GM18511 (cell line): ENCODE measurements around the gene EFNA4.

ENCODE experiments used
- ATAC-seq: cut with Tn5 transposase; IDR thresholded peaks from one replicate; pipeline ENCODE4 v1.9.1; 2021; ENCODE audit warnings: mild to moderate bottlenecking, moderate library complexity; ENCODE audit not compliant: unreplicated experiment

EFNA4 gene

DNA sequence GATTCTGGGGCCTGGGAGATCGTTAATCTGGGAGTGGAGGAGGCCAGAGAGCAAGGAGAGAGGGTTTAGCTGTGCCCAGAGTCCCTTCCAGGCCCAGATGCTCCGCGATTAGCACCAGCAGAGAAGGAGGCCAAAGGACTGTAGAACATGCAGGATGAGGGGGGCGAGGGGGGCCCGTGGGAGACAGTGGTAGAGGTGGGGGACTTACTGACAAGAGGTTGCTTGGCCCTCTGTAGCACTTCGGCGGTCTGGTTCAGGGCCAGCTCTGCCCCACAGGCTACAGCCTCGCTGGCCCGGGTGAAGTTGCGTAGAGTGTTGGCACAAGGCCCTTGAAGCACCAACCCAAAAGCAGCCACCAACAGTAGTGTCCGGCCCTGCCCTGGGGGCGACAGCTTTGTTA, 30.7 kb upstream of the EFNA4 start:
- no peak for ATAC-seq

GRCh38 chr1:155033524-155033923, 30.0 kb upstream of the EFNA4 start, which contains the start of the genes DCST1 and DCST2:
DCST1 (plus strand) TSS chr1:155033824; CDS start chr1:155034037, 213 bp downstream.
DCST2 (minus strand) TSS chr1:155033781; CDS start chr1:155033701, 80 bp downstream.
- ATAC-seq, result no peak

DNA sequence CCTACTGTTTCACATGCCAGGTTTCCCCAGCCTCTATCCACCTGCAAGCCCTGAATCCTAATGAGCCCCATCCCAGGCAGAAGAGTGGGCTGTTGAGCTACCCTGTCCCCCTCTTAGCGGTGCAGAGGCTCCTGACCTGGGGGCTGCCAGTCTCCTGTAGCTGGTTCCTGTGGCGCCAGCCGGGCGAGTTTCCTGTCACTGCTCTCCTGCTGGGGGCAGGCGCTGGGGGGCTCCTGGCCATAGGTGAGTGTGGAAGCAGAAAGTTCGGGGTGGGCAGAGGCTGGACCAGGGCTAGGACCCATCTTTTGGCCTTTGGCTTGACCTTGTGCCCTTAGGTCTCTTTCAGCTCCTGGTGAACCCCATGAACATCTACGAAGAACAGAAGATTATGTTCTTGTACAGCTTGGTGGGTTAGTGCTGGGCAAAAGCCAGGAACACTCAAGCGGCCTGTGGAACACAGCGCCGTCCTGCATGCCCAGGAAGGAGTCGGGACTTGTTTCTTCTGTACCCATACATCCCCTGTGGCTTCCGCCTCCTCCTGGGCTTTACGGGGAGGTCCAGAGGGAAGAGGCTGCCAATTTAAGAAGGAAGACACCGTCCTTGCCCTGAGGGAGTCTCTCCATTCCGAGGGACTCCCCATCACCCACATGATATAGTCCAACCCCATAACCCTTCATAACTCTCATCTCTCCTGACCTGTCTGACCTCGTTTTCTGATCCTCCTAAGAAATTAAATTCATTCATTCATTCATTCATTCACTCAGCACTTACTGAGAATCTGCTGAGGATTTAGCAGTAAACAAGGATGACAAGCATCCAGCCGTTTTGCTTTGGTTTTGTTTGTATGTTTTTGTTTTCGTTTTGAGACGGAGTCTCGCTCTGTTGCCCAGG, 29.0 kb upstream of the EFNA4 start:
- ATAC-seq, result no peak

DNA sequence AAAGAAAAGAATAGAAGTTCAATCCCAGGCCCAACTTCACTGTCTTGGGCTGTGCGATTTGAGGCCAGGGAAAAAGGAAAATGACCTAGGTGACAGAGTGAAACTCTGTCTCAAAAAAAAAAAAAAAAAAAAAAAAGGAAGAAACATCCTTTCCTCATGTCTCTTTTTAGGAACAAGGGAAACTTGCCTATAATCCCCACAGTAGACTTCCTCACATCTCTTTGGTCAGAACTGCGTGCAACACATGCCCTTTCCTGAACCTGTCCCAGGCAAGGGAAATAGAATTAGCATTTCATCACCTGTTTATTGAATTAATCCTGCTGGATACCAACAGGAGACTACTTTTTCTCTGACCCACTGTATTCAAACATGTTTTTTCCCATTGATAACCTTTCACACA, 27.6 kb upstream of the EFNA4 start:
- ATAC-seq, result no peak

DNA sequence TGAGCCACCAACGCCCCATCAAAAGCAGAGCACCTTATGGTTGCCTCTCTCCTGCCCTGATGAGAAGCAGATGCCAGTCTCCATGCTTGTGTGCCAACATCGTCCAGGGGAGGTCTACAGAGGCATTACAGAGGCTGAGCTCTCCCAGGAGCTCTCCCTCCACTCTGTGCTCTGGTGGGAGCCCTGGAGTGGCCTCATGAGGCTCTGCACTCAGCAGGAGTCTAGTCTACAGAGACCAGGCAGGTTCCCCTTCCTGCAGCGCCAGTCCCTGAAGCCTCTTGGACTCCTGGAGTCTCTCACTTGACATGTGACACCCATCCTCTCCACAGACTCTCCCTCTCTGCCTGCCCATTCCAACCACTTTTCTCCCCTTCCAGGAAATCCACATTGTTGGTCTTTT, 26.5 kb upstream of the EFNA4 start:
- no peak for ATAC-seq

DNA sequence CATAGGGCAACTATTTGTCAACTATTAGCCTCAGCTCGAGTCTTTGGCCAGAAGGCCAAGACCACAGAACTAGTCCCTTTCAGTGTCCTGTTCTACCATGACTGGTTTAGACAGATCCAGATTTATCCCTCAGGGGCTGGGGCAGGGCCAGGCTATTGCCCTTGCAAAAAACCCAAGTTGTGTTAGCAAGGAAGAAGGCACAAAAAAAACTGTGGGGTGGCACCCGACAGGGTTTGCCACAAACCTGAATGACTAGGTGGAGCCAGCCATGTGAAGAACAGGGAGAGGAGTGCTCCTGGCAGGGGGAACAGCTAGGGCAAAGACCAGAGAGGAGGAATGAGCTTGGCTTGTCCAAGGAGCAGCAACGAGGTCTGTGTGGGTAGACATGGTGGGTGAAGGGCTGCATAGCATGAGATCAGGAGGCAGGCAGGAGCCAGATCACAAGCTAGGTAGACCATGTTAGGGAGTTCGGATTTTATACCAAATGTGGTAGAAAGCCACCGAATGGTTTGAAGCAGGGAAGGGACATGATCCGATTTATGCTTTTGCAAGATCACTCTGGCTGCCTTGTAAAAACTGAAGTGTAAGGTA, 25.6 kb upstream of the EFNA4 start:
- no peak for ATAC-seq

DNA sequence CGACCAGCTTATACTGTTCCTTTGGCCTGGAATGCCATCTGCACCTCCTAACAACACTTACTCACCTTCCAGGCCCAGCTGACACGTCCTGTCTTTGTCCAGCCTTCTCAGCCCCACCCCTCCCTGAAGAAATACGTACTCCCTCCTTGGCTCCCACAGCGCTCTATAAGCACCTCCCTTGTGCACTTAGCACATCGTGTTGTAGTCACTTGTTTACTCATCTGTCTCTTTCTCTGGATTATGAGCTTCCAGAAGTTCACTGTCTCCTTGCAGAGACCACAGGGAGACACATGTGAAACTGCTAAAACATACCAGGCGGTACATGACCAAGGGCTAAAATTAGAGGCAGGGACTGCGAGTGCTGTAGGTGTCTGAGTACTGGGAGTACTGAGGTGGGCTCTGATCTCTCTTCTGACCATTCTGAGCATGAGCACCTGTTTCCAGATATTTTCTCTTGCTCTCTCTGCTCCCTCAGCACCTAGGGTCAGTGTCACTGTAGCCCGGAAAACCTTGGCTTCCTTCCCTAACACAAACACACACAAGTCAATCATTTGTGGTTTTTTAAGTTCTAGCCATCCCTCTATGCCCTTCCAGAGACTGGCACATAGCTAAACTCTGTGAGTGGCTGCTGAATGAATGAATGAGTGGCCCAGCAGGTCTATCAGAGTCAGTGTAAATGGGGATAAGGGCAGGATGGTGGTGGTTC, 24.8 kb upstream of the EFNA4 start:
- ATAC-seq, result no peak

DNA sequence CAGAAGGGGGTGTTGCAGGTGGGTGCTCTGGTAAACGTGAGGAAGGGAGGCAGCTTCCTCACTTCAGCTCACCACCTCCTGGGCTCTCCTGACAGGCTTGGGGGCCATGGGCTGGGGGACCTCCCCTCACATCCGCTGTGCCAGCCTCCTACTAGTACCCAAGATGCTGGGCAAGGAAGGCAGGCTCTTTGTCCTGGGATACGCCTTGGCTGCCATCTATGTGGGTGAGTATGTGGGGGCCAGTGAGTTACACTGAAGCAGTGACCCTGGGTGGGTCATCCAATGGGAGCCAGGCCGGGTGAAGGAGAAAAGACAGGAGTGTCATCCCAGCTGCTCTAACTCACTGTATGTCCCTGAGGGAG, 24.3 kb upstream of the EFNA4 start:
- ATAC-seq, result no peak

DNA sequence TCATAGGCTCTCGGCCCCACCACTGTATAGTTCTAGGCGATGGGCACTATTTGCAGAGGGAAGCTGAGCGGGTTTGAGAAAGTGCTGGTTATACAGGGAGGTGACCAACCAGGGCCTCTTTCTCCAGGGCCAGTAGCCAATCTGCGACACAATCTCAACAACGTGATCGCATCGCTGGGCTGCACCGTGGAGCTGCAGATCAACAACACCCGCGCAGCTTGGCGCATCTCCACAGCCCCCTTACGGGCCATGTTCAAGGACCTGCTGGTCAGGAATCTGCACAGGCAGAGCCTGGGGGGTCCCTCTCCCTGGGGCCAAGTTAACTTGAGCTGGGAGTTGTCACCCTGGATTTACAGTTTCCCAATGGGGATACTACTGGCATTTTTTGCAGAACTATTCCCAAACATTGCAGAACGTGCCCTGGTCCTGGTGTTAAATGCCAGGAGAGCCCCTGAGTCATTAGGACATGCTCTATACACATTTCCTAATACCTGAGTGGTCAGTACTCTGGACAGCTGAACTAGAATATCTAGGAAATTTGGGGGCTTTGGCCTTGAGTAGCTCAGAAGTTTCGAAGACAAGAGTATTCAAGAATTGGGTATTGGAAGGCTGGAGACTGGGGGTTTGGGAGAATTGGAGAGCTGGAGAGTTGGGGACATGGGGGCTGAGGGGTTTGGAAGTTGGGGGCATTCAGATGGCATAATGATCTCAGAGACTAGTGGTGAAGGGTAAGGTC, 23.0 kb upstream of the EFNA4 start:
- no peak for ATAC-seq

- ATAC-seq, result no peak
Observed at GRCh38 chr1:155042789-155043188, 20.8 kb upstream of the EFNA4 start.

- ATAC-seq, result no peak
Observed at GRCh38 chr1:155043301-155043702, 20.2 kb upstream of the EFNA4 start.

DNA sequence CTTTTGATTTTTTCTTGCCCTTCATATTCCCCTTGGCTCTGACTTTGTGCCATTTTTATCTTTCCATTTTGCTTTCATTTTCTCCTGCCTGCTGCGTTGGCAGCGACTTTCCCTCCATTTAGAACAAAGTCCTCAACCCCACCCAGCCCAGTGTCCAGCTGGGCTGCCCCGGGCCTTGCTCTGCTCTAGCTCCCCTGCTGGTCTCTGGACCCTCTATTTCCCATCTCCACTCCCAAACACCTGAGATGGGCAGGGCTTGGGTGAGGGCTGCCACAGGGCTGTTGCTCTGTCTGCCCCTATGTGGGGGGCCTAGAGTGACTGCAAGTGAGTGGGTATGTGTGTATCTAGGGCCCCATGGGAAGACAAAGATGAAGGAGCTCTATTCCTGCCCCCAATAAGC, 19.7 kb upstream of the EFNA4 start:
- ATAC-seq, result no peak

- no peak for ATAC-seq
Observed at GRCh38 chr1:155044365-155044764, 19.2 kb upstream of the EFNA4 start.

DNA sequence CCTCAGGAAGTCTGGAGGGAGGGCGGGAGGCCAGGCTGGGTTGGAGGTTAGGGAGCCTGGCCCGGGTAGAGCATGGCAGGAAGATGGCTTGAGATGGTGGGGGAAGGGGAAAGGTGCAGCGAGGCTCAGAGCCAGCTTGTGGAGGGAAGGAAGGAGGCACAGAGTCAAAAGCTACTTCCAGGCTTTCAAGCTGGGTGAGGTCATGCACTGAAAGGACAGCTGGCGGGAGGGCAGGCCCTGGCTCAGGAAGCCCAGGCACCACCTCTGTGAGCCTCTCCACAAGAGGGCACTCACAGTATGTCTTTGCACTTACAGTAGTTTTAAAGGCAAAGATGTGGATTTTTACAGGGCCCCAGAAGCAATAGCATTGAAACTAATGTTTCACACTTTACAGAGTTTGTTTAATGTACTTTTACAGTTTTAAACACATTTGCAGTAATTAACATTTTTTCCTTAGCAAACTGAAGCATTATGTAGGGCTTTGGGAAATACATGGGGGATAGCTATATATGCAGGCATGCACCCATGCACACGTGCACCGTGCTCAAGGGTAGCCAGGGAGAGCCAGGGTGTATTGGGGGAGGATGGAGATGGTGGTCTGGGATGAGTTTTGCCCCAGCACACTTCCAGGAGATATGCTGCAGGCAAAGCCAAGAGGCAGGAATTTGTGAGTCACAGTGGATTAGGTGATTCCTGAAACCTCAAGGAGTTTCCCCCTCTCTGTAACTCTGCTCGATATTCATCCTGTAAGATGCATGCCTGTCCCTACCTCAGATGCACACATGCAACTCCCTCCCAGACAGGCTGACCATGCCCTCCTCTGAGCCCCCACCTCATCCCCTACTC, 18.5 kb upstream of the EFNA4 start:
- ATAC-seq, result no peak

DNA sequence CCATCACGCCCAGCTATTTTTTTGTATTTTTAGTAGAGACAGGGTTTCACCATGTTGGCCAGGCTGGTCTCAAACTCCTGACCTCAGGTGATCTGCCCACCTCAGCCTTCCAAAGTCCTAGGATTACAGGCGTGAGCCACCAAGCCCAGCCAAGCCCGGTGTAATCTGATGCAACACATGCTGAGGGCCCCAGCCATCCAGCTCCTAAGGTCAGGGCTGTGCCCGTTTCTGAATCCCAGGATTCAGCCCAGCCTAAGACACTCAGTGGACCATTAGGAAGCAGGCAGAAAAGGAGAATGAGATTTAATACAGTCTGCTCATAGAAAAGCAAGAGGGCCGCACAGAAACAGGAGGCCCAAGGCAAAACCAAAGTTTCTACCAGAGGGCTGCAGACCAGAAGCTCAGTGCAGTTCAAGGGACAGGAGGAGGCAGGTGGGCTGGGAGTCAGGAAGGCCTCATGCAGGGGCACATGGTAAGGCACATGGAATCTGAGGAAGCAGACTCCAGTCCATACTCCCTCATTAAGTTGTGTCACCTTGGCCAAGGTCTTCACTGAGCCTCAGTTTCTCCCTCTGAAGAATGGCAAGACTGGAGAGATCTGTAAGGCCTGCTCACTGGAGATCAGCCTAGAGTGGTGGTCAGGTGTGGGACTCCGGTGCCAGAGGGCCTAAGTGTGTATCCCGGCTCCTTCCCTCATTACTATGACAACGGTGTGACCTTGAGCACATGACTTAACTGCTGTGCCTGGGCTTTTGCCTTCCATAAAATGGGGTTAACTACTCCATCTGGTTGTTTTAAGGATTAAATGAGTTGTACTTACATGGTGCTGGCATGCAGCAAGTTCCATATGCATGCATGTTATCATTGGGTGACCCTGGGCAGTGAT, 14.8 kb upstream of the EFNA4 start:
- no peak for ATAC-seq

DNA sequence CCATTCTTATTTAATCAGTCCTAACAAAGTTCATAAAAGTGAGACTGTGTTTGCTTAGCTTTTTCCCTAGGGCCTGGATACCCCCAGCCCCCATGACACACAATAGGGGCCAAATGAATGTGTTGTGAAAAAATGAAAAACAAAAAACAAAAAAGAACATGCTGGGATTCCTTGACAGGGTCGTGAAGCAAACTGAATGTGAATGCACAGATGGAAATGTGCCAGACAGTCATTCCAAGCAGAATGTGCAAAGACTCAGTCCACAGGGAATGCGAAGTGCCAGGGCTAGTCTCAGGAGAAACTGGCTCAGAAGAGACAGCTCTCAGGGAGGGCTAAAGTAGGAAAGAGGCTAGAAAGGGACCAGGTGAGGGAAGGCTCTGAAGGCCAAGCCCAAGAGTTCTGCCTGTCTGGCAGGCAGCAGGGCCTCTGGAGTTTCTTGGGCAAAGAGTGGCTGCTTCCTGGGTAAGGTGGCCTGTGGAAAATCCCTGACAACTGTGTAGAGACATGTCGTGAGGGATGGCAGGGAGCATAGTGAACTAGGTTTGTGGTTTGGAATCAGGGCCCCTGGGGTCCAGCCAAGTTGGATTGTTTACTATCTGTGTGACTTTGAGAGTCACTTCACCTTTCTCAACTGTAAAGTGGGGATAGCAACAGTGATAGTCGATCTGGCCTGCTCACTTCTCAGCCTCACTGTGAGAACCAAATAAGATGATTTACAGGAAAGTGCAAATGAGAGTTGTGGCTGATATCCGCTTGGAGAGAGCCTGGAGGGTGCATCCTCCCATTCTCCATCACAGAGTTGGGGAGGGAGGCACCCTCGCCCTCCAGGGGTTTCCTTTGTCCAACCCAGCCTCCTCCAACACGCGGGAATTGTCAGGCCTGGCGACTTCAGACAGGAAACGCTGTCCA, 13.6 kb upstream of the EFNA4 start:
- no peak for ATAC-seq

- ATAC-seq, result peak; percentile 76
Observed at GRCh38 chr1:155050560-155051341, 12.8 kb upstream of the EFNA4 start, which contains the start of gene ADAM15. ADAM15 (plus strand) TSS chr1:155051316; CDS start chr1:155051387, 71 bp downstream.
